Measurements from ENCODE around the gene PTPA.
A peak's percentile ranks its signal among the peaks of the same experiment; 100 is the strongest.
"Not testable (repeated sequence)": the region's sequence is repeated elsewhere in the genome, so short reads cannot be mapped to it uniquely, and the experiment has no call there.

PTPA gene

DNA sequence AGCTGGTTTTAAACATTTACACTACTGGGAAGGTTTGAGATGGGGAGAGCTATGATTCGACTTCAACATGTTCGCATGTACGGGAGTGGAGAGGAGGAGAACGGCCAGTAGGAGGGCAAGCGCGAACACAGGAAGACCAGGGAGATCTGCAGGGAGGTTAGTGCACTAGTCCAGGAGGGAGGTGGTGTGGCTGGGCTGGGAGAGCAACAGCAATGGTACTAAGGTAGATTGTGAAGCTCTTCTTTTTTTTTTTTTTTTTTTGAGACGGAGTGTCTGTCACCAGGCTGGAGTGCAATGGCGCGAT lies 50.3 kb downstream of the PTPA start:
- DNase-seq = no peak

DNA sequence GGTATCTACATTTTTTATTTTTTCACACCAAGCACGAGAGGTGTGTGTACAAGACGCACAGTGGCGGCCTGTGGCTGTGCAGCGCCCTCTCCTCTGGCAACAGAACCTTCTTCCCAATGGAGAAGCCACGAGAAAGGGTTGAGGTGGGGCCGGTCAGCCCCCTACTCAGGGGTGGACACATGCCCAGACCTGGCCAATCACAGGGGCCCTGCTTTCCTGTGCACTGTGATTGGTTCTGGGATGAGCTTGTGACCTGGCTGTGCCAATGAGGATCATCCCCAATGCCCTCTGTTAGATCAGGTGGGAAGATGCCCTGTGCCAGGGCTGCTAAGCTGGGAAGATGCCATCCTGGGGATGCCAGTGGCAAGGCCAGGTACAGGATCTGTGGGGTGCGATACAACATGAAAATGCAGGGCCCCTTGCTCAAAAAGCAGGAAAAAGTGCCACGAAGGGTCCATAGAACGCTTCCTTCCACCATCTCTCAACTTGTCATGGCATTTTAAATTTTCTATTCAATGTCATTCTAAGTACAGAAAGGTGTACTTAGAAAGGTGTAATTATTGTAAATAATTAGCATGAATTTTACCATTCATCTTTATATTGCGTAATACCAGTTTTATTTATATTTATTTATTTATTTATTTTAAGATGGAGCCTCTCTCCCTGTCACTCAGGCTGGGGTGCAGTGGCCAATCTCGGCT lies 51.4 kb downstream of the PTPA start:
- no peak for DNase-seq

DNA sequence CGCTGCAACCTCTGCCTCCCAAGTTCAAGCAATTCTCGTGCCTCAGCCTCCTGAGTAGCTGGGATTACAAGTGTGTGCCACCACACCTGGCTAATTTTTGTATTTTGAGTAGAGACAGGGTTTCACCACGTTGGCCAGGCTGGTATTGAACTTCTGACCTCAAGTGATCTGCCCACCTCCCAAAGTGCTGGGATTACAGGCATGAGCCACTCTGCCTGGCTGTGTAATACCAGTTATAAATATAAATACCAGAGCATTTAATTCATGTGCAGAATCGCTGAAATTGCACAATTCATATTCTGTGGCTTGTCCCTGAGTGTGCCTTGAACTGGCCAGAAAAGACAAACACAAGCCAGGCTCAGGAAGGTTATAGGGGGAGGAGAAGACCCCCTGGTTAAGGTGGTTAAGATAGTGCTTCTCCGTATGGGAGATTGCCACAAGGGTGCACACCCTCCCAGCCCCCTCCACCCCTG lies 52.0 kb downstream of the PTPA start:
- not testable (repeated sequence) for DNase-seq

DNA sequence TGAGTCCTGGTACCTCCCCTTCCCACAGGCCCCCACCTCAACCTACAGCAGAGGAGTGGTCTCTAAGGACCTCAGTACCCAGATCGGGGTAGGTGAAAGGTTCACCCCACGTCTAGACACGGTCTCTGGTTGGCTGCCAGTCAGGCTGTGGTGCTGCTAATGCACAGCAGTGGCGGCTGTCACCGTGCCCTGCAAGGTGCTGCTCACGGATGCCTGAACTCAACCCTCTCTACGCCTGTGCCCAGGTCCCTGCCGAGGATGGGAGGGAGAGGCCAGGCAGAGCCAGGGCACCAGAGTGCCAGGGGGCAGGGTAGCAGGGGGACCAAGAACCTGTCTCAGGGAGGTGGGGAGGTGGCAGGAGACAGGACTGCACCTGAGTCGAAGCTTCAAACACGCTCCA lies 52.5 kb downstream of the PTPA start:
- DNase-seq = no peak

DNA sequence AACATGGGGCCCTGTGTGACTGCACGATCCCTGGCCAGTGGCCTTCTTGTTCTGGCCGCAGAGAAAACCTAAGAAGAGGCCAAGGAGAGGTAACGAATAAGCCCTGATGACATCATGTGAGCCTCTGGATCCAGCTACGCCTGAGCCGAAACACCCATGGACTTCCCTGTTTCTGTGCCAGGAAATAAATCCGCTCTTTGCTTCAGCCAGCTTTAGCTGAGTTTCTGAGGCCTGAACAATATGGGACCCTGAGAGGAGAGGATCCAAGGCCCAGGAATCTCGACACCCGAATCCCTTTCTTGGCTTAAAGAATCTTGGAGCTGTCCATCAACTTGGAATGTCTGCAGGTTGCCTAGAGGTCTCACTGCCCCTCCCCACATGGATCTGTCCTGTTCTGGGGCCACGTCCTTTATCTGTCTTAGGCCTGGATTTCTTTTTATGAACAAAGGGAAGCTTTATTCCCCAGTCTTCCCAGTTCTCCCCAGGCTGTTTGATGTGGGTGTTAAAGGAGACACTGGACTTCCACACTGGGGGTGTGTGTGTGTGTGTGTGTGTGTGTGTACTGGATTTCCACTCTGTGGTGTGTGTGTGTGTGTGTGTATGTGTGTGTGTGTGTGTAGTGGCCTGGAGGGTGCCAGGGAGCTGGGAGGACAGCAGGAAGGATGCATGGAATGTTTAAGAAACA lies 53.2 kb downstream of the PTPA start:
- DNase-seq = no peak

DNA sequence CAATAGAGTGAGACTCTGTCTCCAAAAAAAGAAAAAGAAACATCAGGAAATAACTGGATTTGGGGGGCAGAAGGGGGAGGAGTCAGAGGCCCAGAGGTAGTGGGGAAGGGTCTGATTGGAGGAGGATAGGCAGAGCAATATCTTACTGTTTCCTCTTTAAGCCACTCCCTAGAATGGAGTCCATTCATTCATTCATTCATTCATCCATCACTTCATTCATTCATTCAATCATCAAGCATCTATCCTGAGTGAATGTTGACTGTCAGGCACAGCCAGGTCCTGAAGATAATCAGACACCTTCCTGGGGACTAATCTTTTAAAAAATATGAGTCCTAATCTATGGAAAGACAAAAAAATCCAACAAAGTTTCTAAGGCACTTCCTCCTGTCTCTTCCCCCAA lies 54.0 kb downstream of the PTPA start:
- DNase-seq = no peak

DNA sequence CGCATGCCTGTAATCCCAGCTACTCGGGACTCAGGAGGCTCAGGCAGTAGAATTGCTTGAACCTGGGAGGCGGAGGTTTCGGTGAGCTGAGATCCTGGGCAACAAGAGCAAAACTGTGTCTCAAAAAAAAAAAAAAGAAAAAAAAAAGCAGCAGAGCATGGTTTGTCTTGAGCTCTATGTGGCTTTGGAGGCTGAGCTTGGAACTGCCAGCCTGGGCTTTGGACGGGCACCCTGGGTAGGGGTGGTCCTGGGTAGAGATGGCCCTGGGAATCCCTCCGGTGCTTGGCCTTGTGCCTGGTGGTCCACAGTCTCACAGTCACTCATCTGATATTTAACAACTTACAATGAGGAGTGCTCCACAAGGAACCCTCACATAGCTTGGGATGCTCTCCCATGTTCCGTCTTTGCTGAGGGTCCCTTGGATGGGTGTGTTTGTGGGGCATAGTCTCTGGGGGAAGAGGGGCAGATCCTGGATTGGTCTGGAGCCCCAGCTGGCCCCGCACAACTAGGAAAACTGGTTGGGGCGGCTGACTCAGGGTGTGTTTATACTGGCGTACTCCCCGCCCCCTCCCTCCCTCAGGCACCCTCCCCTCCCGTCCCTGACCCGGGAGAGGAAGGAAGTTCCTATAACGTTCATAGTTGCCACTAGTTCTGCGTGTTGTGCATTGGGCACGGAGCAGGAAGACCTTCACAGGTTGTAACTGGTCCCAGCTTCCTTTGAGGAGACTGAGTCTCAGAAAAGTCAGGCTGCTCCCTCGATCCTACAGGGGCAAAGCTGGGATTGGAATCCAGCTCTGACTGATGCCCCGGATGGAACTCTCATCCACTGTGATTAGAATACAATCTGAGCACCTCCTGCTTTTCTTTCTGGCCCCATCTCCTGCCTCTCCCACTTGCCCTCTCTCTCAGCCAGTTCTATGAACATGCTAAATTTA lies 55.7 kb downstream of the PTPA start:
- DNase-seq = peak; percentile 10

DNA sequence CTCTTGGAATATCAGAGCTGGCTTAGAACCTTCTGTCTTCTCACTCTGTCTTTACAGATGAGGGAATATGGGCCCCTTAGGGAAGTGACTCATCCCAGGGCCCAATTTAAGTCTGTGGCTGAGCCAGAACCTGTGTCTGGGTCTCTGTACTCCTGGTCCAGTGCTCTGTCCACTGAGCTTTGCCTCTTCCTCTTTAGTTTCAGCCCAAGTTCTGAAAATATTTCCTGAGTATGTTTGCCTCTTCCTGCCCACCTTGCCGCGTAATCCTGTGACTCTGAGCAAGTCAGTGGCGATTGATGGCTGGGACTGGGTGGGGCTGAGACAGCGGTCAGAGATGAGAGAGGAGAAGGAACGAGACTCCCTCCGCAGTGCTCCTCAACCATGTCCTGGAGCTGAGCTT lies 59.0 kb downstream of the PTPA start:
- no peak for DNase-seq

DNA sequence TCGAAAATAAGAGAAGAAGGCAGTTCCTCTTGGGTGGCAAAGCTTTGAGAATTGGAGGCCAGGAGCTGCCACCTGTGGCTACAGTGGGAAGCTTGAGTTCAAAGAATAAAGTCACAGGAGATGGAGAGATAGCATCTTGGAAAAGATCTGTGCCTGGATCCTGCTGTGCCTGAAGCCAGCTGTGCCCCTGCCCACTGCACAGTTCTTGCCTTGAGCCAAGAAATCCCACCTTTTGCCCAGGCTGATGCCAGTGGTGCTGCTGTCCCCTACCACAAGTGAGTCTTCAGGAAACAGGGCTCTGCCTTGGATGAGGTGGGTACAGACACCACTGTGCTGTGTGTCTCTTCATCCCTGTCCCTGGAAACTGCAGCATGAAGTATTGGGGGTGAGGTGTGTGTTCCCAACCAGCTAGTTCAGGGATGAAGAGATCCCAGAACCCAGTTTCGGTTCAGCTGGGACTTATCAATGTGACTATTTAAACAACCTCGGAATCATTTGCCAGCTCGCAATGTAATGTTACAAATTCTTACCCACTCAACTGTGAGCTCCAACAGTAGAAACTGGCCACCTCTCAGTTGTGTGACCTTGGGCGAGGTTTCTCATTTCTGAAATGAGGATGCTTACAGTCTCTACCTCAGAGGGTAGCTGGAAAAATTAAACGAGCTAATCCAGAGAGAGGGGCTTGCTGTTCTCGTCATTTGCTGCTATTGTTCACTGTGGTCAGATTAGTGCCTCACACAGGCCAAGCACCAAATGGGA lies 61.0 kb downstream of the PTPA start:
- no peak for DNase-seq

DNA sequence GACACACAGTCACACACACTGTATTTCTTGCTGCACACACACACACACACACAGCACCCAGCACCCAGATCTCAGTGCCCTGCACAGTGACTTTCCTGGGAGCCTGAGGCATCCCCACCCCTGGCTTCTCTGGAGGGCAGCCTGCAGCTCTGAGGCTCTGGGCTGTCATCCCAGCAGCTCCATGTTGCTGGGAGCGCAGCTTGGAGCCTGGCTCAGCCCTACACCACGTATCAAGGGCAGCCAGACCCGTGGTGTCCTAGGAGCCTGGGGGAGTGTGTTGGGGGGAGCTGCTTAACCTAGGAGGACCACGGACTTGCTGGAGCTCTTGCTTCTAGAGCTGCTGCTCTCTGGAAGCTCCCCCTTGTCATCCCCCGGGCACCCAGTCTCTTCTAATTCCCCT lies 61.6 kb downstream of the PTPA start:
- no peak for DNase-seq

DNA sequence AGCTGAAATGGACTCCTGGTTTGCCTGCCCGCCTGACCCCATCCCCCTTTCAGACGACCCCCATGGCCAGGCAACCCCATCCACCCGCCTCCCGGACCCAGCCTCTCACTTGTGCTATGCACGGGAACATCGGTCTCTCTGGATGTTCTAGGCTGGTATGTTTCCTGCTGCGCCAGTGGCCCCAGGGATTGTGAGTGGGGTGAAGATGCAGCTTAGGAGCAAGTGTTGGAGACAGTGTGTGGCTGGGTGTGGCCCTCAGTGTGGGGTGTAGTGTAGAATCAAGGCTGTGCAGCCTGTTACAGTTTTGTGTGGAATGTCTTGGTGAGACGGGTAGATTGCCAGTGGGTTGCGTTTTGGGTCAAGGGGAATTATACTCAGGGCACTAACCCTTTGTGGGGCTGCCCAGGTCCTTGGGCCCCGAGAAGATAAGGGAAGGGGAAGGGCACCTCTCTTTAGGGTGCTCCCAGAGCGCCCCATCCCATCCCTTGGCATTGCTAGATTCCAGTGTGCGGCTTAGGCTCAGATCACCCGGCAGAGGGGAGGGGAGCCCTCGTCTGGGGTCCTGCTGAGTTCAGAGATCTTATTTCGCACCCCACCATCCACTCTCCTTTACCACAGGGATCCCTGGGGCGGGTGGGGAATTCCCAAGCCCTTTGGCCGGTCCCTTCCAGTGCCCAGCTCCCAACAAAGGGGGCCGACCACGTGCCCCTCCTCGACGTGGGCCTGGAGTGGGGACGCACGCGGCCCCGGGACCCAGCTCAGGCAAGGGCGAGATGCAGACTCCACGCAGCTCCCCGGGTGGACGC lies 62.3 kb downstream of the PTPA start:
- no peak for DNase-seq

DNA sequence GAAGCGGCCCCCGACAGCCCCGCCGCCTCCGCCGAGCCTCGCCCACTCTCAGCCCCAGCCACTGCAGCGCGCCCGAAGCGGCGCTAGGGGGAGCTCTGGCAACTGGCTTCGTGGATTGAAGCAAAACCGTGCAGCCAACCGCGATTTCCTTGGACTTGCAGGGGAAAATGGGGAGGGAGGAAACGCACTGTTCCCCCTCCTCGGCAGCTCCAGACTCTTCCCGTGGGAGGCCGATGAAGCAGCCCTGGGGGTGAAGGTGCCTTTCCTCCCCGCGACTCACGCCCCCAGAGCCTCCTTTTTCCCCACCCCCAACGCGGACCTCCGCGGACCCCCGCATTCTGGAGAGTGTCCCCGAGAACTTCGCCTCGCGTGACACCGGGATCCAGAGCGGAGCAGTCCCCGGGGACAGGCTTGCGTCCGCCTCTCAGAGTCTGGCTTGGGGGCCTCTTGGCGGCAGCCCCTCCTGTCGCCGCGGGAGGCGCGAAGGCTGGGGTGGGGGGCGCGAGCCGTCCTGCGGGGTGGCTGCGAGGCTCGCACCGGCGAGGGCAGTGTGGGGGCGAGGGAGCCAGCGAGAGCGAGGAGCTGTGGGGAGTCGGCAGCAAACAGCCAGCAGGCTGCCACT lies 63.0 kb downstream of the PTPA start:
- DNase-seq = peak; percentile 82

DNA sequence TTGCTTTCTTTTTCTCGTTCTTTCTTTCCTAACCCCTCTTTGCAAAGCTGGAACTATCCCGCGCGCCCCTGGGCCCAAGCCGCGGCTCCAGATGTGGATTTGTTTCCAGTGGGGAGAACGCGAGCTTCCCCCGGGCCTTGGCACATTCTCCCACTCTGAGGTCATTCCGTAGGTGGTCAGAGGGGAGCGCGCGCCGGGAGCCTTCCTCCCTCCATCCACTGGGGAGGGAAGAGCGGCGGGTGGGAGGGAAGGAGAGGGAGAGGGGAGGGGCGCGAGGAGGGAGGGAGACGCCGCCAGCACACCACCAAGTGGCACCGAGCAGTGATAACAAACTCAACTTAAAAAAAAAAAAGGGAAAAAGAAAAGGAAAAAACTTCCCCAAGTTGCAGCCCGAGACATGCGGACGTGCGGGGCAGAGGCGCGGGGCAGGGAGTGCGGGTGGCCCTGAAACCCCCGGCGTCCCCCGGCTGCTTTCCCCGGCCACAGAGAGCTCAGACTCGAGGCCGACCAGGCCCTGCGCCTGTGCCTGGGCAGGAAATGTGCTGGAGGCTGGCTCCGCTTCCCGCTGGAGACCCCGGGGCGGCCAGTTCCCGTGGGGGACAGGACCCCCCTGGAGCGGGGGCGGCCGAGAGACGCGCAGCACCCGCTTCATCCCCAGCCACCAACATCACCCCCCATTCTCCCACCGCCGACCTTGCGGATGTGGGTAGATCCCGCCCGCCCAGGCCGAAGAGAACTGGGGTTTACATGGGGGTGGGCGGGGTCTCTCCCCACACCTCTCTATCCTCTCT lies 63.7 kb downstream of the PTPA start:
- peak; percentile 34 for DNase-seq

DNA sequence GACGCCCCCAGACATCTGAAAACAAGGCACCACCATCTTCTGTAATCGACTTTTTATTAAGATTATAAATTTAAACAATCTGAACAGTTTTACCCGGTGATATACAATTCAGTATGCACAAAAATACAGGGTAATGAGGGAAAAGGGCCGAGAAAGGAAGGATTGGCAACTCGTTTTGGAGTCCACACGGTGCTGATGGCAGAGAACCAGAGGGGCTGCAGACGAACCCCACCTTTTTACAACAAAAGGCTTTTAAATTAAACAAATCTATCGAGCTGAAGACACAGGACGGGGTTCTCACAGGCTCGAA lies 64.3 kb downstream of the PTPA start:
- DNase-seq = no peak

DNA sequence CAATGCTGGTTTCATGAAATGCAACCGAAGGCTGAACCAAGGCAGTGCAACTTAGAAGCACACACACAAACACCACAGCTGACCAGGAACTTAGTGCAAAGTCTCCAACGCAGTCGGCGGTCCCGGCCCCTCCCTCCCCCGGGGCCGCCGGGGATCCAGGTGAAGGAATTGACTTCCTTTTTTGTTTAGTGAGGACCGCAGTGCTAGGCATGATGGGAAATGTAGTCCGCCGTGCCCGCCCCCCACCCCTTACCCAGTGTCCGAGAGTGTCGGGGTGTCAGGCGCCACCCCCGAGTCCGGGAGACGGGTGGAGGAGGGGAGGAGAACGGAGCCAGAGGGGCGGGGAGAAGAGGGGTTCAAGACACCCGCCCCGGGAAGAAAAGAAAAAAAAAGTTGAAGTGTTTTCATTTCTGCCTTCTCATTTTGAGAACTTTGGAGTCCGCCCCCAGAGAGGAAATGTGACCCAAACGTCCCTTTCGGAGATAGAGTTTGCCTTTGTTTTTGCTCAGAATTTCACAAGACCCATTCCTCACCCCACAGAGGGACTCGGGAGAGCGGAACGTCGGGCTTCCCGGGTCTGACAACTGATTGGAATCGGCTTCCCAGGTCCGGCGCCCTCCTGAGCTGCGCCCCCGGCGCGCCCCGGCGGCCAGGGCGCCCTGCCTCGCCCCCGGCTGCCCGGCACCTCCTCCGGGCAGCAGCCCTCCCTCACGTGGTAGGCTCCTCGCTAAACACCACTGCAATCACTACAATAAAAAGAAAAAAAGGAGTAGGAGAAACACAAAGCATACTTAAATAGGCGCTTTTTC lies 64.8 kb downstream of the PTPA start:
- DNase-seq = peak; percentile 68

DNA sequence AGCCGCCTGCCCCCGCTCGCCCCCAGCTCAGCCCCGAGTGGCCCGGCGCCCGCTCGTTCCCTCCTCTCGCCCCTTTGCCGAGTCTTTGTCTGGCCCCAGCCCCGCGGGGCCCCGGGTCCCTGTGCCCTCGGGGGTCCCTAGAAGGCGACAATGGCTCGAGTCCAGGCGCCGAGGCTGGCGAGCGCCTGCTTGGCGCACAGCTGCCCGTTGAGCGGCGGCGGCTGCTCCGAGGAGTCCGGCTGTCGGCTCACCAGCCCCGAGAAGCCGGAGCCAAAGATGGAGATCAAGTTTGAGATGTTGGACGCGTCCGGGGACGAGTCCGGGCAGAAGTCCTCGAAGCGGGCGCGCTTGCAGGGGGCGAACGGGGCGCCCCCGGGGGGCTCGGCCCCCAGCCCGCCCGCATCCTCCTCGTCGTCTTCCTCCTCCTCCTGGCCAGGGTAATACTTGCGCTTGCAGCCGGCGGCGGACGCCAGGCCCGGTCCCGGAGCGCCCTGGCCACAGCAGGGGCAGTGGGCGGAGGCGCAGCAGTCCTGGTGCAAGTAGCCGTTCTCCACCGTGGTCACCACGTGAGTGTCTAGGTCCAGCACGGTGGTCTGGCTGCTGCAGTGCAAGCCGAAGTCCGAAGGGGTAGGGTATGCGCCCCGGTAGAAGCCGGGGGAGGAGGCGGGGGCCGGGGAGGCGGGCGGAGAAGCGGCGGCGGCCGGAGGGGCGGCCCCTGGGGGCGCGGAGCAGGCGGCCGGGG lies 65.7 kb downstream of the PTPA start:
- DNase-seq = no peak

DNA sequence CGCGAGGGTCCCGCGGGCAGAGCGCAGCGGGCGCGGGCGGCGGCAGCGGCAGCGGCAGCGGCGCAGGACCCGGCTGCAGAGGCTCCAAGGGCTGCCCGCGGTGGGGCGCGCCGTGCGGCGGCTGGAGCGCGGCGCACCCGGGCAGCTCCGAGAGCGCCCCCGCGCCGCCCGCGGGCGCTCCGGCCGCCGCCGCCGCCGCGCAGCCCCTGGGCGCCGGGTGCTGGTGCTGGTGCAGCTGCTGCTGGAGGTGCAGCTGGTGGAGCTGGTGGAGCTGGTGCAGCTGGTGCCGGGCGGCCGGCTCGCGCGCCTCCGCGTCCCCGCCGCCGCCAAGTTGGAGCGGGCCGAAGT lies 66.2 kb downstream of the PTPA start:
- DNase-seq = peak; percentile 29

DNA sequence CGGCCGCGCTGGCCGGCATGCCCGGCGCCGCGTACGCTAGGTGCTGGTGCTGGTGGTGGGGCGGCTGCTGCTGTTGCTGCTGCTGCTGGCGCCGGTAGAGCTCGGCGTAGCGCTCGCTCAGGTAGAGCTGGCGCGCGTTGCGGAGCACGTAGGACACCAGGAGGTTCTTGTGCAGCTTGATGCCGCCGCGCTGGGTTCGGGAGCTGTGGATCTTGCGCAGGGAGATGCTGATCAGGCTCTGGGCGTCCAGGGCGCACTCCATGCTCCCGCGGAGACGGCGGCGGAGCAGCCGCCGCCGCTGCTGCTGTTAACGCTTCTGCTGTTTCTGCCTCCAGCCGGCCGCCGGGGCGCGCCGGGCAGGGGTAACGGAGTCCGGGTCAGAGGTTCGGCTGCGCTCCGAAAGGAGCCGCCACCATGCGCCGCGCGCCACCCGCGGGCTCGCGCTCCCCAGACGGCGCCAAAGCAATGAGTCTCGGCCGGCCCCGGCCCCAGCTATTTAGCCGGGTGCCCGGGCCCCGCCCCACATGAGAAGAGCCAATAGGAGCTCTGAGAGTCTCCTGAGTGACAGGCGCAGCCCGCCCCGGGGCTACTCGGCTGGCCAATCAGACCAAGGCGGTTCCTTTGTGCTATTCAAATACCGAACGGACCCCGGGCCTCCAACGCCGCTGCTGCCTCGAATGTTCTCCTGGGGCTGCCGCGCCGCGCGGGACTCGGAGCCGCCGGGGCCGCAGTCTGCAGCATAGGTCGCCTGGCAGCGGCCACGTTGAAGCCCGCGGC lies 66.8 kb downstream of the PTPA start, which contains the start of gene IER5L:
Gene IER5L, minus strand, starts transcription at position 471 of the 777 bp plus-strand sequence. Its CDS starts 209 bp downstream, at position 262.
- peak; percentile 95 for DNase-seq

All from CD4-positive, alpha-beta T cell treated with Interleukin-21 for 1 hour (primary cell).